Activated naive CD8-positive, alpha-beta T cell treated with anti-CD3 and anti-CD28 coated beads, Interleukin-2, amount 50 U/mL, for 24 hours (primary cell): Measurements from ENCODE around the gene HIPK1.
A peak's percentile ranks its signal among the peaks of the same experiment; 100 is the strongest.

Experiments
- ATAC-seq: fragments of 150-1000 bp; cut with Tn5 transposase; one replicate; pipeline ENCODE4 v1.10.0; 2021
- DNase-seq: peaks from one replicate; pipeline ENCODE4 v3.0.0; 2021
- H3K27ac Mint-ChIP-seq: one replicate; pipeline ENCODE4 v1.8.0; 2021; ENCODE audit warnings: mild to moderate bottlenecking, mixed read lengths
- H3K27me3 Mint-ChIP-seq: one replicate; pipeline ENCODE4 v1.8.0; 2021; ENCODE audit warnings: mixed read lengths
- H3K36me3 Mint-ChIP-seq: one replicate; pipeline ENCODE4 v1.8.0; 2021; ENCODE audit warnings: low read depth, mixed read lengths
- H3K4me1 Mint-ChIP-seq: one replicate; pipeline ENCODE4 v1.8.0; 2021; ENCODE audit warnings: mixed read lengths
- H3K4me3 Mint-ChIP-seq: one replicate; pipeline ENCODE4 v1.8.0; 2021; ENCODE audit warnings: mild to moderate bottlenecking, moderate library complexity, mixed read lengths
- H3K9me3 Mint-ChIP-seq: one replicate; pipeline ENCODE4 v1.8.0; 2021; ENCODE audit warnings: mixed read lengths

HIPK1 gene

GRCh38 chr1:113929750-113930498 is 800 bp downstream of the HIPK1 start:
- H3K27me3 Mint-ChIP-seq = no peaks in the 10 kb centered on the region
- H3K27ac Mint-ChIP-seq = peak overlapping the region; percentile 97
- ATAC-seq (peak; percentile 34), DNase-seq (peak; percentile 67)
- peak overlapping the region; percentile 96 for H3K4me3 Mint-ChIP-seq
- peaks cover 13% of the 10 kb centered on the region for H3K36me3 Mint-ChIP-seq
- H3K4me1 Mint-ChIP-seq = peaks cover 59% of the 10 kb centered on the region
- no peaks in the 10 kb centered on the region for H3K9me3 Mint-ChIP-seq

- Mint-ChIP-seq H3K4me3 (peak overlapping the region; percentile 96), H3K9me3 (no peaks in the 10 kb centered on the region), H3K27me3 (no peaks in the 10 kb centered on the region), H3K27ac (peak overlapping the region; percentile 97), H3K4me1 (peaks cover 66% of the 10 kb centered on the region), H3K36me3 (peaks cover 17% of the 10 kb centered on the region)
- ATAC-seq = peak; percentile 63
- peak; percentile 68 for DNase-seq
Observed at GRCh38 chr1:113930499-113931161, 1.5 kb downstream of the HIPK1 start.

GRCh38 chr1:113931451-113931851 is 2.3 kb downstream of the HIPK1 start:
- DNase-seq = no peak

GRCh38 chr1:113934006-113934405 is 4.9 kb downstream of the HIPK1 start:
- no peaks in the 10 kb centered on the region for H3K27me3 Mint-ChIP-seq
- peak overlapping the region; percentile 96 for H3K4me3 Mint-ChIP-seq
- DNase-seq (no peak), ATAC-seq (no peak)
- H3K36me3 Mint-ChIP-seq = peaks cover 25% of the 10 kb centered on the region
- H3K9me3 Mint-ChIP-seq = no peaks in the 10 kb centered on the region
- H3K4me1 Mint-ChIP-seq = peaks cover 86% of the 10 kb centered on the region
- peak overlapping the region; percentile 52 for H3K27ac Mint-ChIP-seq

More at GRCh38 chr1:113931451-113931851, 2.3 kb downstream of the HIPK1 start:
- H3K27me3 Mint-ChIP-seq = no peaks in the 10 kb centered on the region
- peak overlapping the region; percentile 96 for H3K4me3 Mint-ChIP-seq
- H3K27ac Mint-ChIP-seq = peak overlapping the region; percentile 97
- peaks cover 75% of the 10 kb centered on the region for H3K4me1 Mint-ChIP-seq
- H3K9me3 Mint-ChIP-seq = no peaks in the 10 kb centered on the region
- H3K36me3 Mint-ChIP-seq = peaks cover 20% of the 10 kb centered on the region
- ATAC-seq = no peak

DNA sequence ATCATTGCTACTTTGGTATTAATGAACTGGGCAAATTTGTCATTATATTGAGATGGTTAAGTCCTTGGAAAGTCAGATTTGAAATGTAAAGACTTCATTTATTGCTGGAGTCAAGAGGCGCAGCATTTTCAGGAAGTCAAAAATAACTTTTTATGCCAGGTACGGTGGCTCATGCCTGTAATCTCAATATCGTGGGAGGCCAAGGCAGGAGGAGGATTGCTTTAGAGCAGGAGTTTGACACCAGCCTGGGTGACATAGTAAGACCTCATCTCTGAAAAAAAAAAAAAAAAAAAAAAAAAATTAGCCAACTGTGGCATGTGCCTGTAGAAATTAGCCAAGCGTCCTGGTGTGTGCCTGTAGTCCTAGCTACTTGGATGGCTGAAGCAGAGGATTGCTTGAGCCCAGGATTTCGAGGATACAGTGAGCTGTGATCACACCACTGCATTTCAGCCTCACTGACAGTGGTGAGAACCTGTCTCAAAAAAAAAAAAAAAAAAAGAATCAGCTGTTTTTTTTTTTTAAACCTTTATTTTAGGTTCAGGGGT is 5.5 kb downstream of the HIPK1 start:
- Mint-ChIP-seq H3K4me1 (peaks cover 91% of the 10 kb centered on the region), H3K4me3 (peak overlapping the region; percentile 96), H3K27me3 (no peaks in the 10 kb centered on the region), H3K27ac (peak overlapping the region; percentile 52), H3K9me3 (no peaks in the 10 kb centered on the region), H3K36me3 (peaks cover 29% of the 10 kb centered on the region)
- no peak for DNase-seq
- ATAC-seq = no peak

DNA sequence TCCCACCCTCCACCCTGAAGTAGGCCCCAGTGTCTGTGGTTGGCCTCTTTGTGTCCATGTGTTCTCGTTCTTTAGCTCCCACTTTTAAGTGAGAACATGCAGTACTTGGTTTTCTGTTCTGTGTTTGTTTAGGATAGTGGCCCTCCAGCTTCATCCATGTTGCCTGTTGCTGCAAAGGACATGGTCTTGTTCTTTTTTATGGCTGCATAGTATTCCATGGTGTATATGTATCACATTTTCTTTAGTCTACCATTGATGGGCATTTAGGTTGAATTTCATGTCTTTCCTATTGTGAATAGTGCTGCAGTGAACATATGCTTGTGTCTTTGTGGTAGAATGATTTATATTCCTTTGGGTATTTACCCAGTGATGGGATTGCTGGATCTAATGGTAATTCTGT is 6.1 kb downstream of the HIPK1 start:
- peak overlapping the region; percentile 53 for H3K27ac Mint-ChIP-seq
- no peak for ATAC-seq
- DNase-seq = no peak
- no peak overlapping the region for H3K4me3 Mint-ChIP-seq
- H3K27me3 Mint-ChIP-seq = no peaks in the 10 kb centered on the region
- H3K36me3 Mint-ChIP-seq = peaks cover 31% of the 10 kb centered on the region
- peaks cover 96% of the 10 kb centered on the region for H3K4me1 Mint-ChIP-seq
- no peaks in the 10 kb centered on the region for H3K9me3 Mint-ChIP-seq

GRCh38 chr1:113935970-113936369 is 6.8 kb downstream of the HIPK1 start:
- peak; percentile 33 for ATAC-seq
- Mint-ChIP-seq H3K36me3 (peaks cover 37% of the 10 kb centered on the region), H3K27ac (peak overlapping the region; percentile 53), H3K4me1 (peaks cover 96% of the 10 kb centered on the region), H3K4me3 (peak overlapping the region; percentile 19), H3K9me3 (no peaks in the 10 kb centered on the region), H3K27me3 (no peaks in the 10 kb centered on the region)
- no peak for DNase-seq

- peak overlapping the region; percentile 16 for H3K27ac Mint-ChIP-seq
- no peak for ATAC-seq
- H3K36me3 Mint-ChIP-seq = peaks cover 45% of the 10 kb centered on the region
- H3K27me3 Mint-ChIP-seq = no peaks in the 10 kb centered on the region
- peaks cover 93% of the 10 kb centered on the region for H3K4me1 Mint-ChIP-seq
- no peak overlapping the region for H3K4me3 Mint-ChIP-seq
- no peaks in the 10 kb centered on the region for H3K9me3 Mint-ChIP-seq
- no peak for DNase-seq
Observed at GRCh38 chr1:113937146-113937545, 8.0 kb downstream of the HIPK1 start.

DNA sequence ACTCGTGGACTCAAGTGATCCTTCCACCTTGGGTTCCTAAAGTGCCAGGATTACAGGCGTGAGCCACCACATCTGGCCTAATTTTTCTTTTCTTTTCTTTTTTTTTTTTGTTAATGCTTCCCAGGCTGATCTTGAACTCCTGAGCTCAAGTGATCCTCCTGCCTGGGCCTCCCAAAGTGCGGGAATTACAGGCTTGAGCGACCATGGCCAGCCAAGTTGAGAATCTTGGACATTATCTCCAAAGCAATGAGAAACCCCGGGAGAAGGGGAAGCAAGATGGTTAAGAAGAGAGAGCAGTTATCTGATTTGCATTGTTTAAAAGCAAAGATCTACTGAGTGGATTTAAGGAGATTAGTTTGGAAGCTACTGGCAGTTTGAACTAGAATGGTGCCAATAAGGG is 9.1 kb downstream of the HIPK1 start:
- H3K27ac Mint-ChIP-seq = peak overlapping the region; percentile 16
- H3K9me3 Mint-ChIP-seq = no peaks in the 10 kb centered on the region
- no peaks in the 10 kb centered on the region for H3K27me3 Mint-ChIP-seq
- peaks cover 48% of the 10 kb centered on the region for H3K36me3 Mint-ChIP-seq
- ATAC-seq (no peak), DNase-seq (no peak)
- no peak overlapping the region for H3K4me3 Mint-ChIP-seq
- H3K4me1 Mint-ChIP-seq = peaks cover 91% of the 10 kb centered on the region

DNA sequence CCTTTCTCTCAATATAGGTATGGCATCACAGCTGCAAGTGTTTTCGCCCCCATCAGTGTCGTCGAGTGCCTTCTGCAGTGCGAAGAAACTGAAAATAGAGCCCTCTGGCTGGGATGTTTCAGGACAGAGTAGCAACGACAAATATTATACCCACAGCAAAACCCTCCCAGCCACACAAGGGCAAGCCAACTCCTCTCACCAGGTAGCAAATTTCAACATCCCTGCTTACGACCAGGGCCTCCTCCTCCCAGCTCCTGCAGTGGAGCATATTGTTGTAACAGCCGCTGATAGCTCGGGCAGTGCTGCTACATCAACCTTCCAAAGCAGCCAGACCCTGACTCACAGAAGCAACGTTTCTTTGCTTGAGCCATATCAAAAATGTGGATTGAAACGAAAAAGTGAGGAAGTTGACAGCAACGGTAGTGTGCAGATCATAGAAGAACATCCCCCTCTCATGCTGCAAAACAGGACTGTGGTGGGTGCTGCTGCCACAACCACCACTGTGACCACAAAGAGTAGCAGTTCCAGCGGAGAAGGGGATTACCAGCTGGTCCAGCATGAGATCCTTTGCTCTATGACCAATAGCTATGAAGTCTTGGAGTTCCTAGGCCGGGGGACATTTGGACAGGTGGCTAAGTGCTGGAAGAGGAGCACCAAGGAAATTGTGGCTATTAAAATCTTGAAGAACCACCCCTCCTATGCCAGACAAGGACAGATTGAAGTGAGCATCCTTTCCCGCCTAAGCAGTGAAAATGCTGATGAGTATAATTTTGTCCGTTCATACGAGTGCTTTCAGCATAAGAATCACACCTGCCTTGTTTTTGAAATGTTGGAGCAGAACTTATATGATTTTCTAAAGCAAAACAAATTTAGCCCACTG is 11.5 kb downstream of the HIPK1 start:
- Mint-ChIP-seq H3K27me3 (no peaks in the 10 kb centered on the region), H3K36me3 (peaks cover 54% of the 10 kb centered on the region), H3K4me3 (peak overlapping the region; percentile 67), H3K9me3 (no peaks in the 10 kb centered on the region), H3K4me1 (peaks cover 80% of the 10 kb centered on the region), H3K27ac (peak overlapping the region; percentile 73)
- peak; percentile 80 for ATAC-seq
- DNase-seq = peak; percentile 65

- DNase-seq (no peak), ATAC-seq (no peak)
- peak overlapping the region; percentile 73 for H3K27ac Mint-ChIP-seq
- peak overlapping the region; percentile 67 for H3K4me3 Mint-ChIP-seq
- no peaks in the 10 kb centered on the region for H3K27me3 Mint-ChIP-seq
- H3K4me1 Mint-ChIP-seq = peaks cover 80% of the 10 kb centered on the region
- H3K36me3 Mint-ChIP-seq = peaks cover 54% of the 10 kb centered on the region
- no peaks in the 10 kb centered on the region for H3K9me3 Mint-ChIP-seq
Observed at GRCh38 chr1:113941245-113941559, 12.1 kb downstream of the HIPK1 start.

- no peaks in the 10 kb centered on the region for H3K27me3 Mint-ChIP-seq
- H3K4me1 Mint-ChIP-seq = peaks cover 80% of the 10 kb centered on the region
- no peak for DNase-seq
- ATAC-seq = no peak
- peaks cover 51% of the 10 kb centered on the region for H3K36me3 Mint-ChIP-seq
- H3K9me3 Mint-ChIP-seq = no peaks in the 10 kb centered on the region
- H3K27ac Mint-ChIP-seq = no peak overlapping the region
- H3K4me3 Mint-ChIP-seq = no peak overlapping the region
Observed at GRCh38 chr1:113942527-113942926, 13.4 kb downstream of the HIPK1 start.

DNA sequence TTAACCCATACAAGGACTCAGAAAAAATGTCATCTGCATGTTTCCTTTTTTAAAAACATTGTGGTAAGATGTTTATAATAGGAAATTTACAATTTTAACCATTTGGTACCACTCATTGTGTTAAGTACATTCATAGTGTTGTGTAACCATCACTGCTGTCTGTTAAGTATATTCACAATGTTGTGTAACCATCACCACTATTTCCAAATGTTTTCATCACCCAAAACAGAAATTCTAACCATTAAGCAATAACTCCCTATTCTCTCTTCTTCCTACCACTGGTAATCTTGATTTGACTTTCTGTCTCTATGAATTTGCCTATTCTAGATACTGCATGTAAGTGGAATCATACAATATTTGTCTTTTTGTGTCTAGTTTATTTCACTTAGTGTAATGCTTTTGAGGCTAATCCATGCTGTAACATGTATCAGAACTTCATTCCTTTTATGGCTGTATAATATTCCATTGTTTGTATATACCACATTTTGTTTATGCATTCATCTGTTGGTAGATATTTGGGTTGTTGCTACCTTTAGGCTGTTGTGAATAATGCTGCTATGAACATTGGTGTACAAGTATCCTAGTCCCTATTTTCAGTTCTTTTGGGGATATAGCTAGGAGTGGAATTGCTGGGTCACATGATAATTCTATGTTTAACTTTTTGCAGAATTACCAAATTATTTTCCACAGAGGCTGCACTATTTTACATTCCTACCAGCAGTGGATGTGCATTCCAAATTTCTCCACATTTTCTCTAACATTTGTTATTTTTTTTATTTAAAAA is 14.1 kb downstream of the HIPK1 start:
- DNase-seq (no peak), ATAC-seq (no peak)
- no peak overlapping the region for H3K4me3 Mint-ChIP-seq
- H3K4me1 Mint-ChIP-seq = peaks cover 80% of the 10 kb centered on the region
- H3K27me3 Mint-ChIP-seq = no peaks in the 10 kb centered on the region
- no peak overlapping the region for H3K27ac Mint-ChIP-seq
- peaks cover 49% of the 10 kb centered on the region for H3K36me3 Mint-ChIP-seq
- no peaks in the 10 kb centered on the region for H3K9me3 Mint-ChIP-seq

GRCh38 chr1:113945329-113945728 is 16.2 kb downstream of the HIPK1 start:
- ATAC-seq = no peak
- no peaks in the 10 kb centered on the region for H3K9me3 Mint-ChIP-seq
- no peak overlapping the region for H3K27ac Mint-ChIP-seq
- no peak for DNase-seq
- no peak overlapping the region for H3K4me3 Mint-ChIP-seq
- H3K4me1 Mint-ChIP-seq = peaks cover 75% of the 10 kb centered on the region
- H3K27me3 Mint-ChIP-seq = no peaks in the 10 kb centered on the region
- H3K36me3 Mint-ChIP-seq = peaks cover 47% of the 10 kb centered on the region
